D721Med (cell line): ENCODE results near the gene VSIG10L.

Source experiments
- DNase-seq: peaks from one replicate; pipeline ENCODE4 v3.0.0; 2011; ENCODE audit warnings: low spot score; ENCODE audit not compliant: insufficient read length
- FAIRE-seq: peaks from 2 replicates; lab custom pipeline; 2011; peaks lifted over from hg19 to GRCh38; lab: Jason Lieb, UNC
- TF ChIP-seq, protein P1 (sequence below): IDR thresholded peaks from 2 replicates; pipeline ENCODE4 v1.5.1; 2012; ENCODE audit warnings: mild to moderate bottlenecking, control low read depth; ENCODE audit not compliant: insufficient read depth; ENCODE audit errors: missing control alignments

Gene VSIG10L

DNA sequence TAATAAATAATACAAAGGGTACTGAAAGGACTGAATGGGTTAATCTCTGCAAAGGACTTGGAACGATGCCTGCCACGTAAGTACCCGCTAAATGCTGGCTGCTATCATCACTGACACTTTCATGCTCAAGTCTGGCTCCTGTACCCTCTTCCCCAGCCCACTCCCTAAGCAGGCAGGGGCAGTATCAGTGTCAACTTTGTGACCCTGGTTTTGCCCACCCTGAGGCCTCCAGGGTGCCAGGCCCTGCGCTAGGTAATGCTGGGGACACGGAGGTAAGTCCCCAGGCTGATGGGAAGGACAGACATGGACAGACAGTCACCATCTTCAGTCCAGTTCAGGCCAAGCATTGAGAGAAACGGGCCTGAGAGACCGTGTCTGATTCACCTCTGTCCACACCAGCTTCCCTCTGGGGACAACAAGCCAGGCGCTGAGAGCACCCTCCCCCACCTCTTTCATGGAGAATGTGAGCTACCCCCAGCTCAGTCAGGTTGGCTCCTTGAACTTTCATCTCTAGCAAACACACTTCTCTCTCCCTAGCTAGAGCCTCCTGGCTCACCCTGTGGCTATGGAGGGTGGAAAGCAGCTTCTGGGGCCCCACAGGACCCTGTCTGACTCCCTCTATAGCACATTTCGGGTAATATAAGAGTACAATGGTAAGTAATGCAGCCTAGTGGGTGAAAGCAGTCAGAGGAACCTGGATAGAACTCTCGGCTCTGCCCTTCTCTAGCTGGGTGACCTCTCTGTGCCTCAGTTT is 23.4 kb upstream of the VSIG10L start:
- TF ChIP-seq, protein P1, sequence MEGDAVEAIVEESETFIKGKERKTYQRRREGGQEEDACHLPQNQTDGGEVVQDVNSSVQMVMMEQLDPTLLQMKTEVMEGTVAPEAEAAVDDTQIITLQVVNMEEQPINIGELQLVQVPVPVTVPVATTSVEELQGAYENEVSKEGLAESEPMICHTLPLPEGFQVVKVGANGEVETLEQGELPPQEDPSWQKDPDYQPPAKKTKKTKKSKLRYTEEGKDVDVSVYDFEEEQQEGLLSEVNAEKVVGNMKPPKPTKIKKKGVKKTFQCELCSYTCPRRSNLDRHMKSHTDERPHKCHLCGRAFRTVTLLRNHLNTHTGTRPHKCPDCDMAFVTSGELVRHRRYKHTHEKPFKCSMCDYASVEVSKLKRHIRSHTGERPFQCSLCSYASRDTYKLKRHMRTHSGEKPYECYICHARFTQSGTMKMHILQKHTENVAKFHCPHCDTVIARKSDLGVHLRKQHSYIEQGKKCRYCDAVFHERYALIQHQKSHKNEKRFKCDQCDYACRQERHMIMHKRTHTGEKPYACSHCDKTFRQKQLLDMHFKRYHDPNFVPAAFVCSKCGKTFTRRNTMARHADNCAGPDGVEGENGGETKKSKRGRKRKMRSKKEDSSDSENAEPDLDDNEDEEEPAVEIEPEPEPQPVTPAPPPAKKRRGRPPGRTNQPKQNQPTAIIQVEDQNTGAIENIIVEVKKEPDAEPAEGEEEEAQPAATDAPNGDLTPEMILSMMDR, result no peak
- FAIRE-seq (no peak), DNase-seq (no peak)

DNA sequence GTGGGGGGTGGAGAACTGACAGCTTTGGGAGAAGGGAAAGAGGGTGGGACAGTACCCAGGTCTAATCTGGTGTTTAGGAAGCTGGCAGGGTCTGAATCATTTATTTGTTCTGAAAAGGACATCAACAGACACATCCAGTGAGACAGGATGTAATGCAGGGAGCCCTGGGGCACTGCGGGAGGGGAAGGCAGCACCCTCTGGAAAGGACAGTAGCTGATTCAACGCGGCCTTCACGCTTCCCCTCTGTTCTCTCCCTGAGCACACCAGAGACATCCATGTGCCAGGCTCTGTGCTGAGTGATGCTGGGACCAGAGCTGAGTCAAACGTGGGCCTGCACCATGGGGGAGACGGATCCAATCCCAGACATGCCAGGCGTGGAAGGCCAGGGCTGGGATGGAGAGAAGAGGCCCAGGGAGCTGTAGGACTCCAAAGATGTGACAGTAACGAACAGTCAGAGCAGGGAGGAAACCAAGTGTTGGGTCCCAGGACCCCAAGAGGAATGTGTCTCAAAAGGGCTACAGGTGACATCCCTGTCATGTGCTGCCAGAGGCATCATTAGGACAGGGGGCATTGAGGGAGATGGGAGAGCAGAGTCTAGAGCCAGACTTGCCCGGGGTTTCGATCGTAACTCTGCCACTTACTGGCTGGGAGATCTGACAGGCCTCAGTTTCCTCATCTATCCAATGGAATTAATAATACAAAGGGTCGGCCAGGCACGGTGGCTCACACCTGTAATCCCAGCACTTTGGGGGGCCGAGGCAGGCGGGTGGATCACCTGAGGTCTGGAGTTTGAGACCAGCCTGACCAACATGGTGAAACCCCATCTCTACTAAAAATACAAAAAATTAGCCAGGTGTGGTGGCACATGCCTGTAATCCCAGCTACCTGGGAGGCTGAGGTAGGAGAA is 22.5 kb upstream of the VSIG10L start:
- DNase-seq (no peak), FAIRE-seq (no peak)
- TF ChIP-seq, protein P1, result no peak

GRCh38 chr19:51361239-51361638 is 19.3 kb upstream of the VSIG10L start:
- DNase-seq (no peak), FAIRE-seq (no peak)
- TF ChIP-seq, protein P1, result no peak

DNA sequence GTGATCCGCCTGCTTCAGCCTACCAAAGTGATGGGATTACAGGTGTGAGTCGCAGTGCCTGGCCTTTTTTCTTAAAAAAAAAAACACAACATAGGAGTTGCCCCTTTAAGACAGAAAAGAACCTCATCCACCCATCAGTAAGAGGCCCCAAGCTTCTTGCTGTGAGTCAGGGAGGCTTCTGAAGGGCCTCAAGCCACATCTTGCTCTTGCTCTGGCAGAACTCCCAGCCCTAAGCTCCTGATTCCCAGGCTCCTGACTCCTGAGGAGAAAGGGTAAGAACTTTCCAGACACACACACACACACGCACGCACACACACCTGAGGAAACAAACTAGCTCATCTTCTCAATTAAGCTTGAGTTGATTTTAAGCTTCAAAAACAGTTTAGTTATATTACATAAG is 17.4 kb upstream of the VSIG10L start:
- TF ChIP-seq, protein P1, result no peak
- FAIRE-seq, result no peak
- no peak for DNase-seq

DNA sequence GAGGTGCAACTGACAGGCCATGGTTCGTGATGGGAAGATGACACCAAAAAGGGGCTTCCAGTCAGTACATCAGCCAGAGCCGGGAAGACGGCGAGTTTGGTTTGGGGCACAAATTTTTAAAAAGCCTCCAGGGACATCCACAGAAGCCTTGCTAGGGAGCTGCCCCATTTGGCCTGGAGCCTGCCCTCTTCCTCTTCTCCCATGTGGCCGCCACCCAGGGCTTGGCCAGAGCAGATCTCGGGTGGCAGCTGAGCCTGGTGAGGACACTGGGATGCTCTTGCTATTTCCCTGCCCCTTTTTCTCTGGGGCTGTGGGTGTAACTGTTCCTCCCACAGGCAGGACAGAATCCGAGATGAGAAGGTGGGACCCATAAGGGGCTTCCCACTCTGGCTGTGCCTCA is 16.0 kb upstream of the VSIG10L start:
- TF ChIP-seq, protein P1, result no peak
- FAIRE-seq, result no peak
- DNase-seq, result no peak

GRCh38 chr19:51356159-51356801 is 14.3 kb upstream of the VSIG10L start:
- TF ChIP-seq, protein P1, result no peak
- DNase-seq (no peak), FAIRE-seq (no peak)
